Erythroblast (primary cell): ENCODE data around the gene HAPLN2.

ENCODE experiments used
- DNase-seq, 2 experiments: peaks; one replicate each; lab custom pipeline; 2025; lab: John Stamatoyannopoulos, UW
- GATA1 ChIP-seq: IDR thresholded peaks from 2 replicates; pipeline ENCODE4 v1.6.1; 2011; ENCODE audit warnings: low read depth, mild to moderate bottlenecking, control low read depth, low read length, moderate library complexity
- POLR2A ChIP-seq: IDR thresholded peaks from 2 replicates; pipeline ENCODE4 v1.6.1; 2011; ENCODE audit warnings: mild to moderate bottlenecking, low read length

Gene HAPLN2

GRCh38 chr1:156671804-156672203 is 52.6 kb downstream of the HAPLN2 start:
- no peak for DNase-seq
- no peak for TF ChIP-seq POLR2A
- no peak for TF ChIP-seq GATA1

GRCh38 chr1:156673387-156674121 is 54.3 kb downstream of the HAPLN2 start:
- TF ChIP-seq POLR2A (no peak), GATA1 (no peak)
- no peak for DNase-seq
